RCC 7860 (cell line): ENCODE measurements around the gene CCDC85A.
"Not testable (repeated sequence)": the region's sequence is repeated elsewhere in the genome, so short reads cannot be mapped to it uniquely, and the experiment has no call there.

Experiments used
- DNase-seq: peaks from one replicate; pipeline ENCODE4 v3.0.0-alpha.2; 2015; ENCODE audit warnings: low spot score
- FAIRE-seq: peaks from 2 replicates; lab custom pipeline; 2012; peaks lifted over from hg19 to GRCh38; lab: Jason Lieb, UNC

CCDC85A gene

GRCh38 chr2:56183643-56184499 lies at the start of gene CCDC85A:
CCDC85A (plus strand) TSS chr2:56183990; CDS start chr2:56184625, 635 bp downstream.
- FAIRE-seq (no peak), DNase-seq (peak; percentile 35)

GRCh38 chr2:56134861-56135260 lies 48.9 kb upstream of the CCDC85A start:
- FAIRE-seq, result no peak
- no peak for DNase-seq

- not testable (repeated sequence) for FAIRE-seq, DNase-seq
These were observed 41.2 kb upstream of the CCDC85A start for GRCh38 chr2:56142497-56143061.

DNA sequence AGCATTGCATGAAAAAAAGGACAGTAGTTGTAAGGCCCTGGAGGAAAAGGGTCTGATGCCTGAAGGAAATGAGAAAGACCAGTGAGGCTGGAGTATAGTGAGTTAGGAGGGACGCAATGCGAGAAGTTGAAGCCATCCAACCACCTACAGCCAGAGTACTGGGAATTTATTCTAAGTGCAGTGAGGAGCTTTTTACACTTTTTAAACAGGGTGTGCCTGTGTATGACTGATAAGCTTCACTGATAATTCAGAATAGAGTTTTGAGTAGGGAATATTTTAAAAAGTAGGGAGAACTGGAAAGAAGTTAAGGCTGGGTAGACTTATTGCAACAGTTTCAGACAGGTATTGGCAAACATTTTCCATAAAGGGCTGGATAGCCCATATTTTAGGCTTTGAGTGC lies 35.9 kb upstream of the CCDC85A start:
- no peak for FAIRE-seq
- no peak for DNase-seq

- FAIRE-seq (no peak), DNase-seq (no peak)
These were observed 35.0 kb upstream of the CCDC85A start for GRCh38 chr2:56148825-56149224.

DNA sequence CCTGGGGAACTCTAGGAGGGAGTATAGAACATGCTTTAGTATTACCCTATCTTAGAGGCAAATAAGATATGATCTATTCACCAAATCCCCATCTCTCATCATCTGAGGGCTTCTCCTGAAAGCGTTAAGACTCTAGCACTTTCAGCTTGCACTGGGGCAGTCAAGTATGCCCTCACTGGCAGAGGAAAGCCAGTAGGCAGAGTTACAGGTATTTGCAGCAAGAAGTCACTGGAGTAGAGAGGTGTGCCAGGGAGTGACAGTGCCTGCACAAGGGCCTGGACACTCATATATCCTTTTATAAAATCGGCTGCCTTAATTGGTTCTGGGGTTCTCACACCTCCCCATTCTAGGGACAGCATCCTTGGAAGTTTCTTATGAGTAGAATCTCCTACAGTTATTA lies 31.9 kb upstream of the CCDC85A start:
- DNase-seq, result no peak
- FAIRE-seq, result no peak

GRCh38 chr2:56155188-56155587 lies 28.6 kb upstream of the CCDC85A start:
- DNase-seq (no peak), FAIRE-seq (no peak)

DNA sequence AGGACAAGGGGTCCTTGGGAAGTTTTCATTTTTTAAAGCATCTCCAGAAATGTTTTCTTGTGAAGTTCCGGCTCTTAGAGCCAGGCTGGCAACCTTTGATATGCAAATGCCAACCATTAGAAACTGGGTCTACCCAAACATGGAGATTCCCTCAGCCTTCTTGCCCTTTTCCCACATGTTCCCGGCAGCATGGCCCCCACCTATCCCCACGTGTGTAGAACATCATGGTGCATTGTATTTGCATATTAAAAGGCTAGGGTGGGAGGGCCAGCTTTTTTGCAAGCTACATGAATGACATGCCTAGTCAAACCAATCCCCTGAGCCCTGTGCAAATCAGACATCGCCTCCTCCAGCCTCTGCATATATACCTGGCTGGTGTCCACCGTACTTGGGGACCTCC lies 23.9 kb upstream of the CCDC85A start:
- FAIRE-seq, DNase-seq: not testable (repeated sequence)

- FAIRE-seq (no peak), DNase-seq (no peak)
These were observed 15.9 kb upstream of the CCDC85A start for GRCh38 chr2:56167616-56168562.

- DNase-seq (no peak), FAIRE-seq (no peak)
These were observed 14.3 kb upstream of the CCDC85A start for GRCh38 chr2:56169521-56169920.

DNA sequence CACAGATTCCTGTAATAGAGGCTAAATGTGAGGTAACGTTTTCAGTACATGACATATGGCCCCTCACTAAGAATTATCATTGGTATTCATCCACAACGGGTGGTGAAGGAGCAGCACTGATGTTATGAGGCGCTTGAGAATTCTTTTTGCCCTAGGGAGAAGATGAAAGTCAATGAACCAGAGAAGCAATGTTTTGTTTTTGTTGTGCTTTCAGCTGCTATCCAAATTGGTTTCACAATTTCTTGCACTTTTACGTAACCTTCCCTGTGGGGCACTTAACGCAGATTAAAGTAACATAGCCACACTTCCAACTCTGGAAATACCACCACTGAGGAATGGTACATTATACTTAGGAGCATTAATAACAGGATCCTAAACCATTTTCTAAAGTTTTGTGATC lies 13.3 kb upstream of the CCDC85A start:
- DNase-seq (no peak), FAIRE-seq (no peak)

DNA sequence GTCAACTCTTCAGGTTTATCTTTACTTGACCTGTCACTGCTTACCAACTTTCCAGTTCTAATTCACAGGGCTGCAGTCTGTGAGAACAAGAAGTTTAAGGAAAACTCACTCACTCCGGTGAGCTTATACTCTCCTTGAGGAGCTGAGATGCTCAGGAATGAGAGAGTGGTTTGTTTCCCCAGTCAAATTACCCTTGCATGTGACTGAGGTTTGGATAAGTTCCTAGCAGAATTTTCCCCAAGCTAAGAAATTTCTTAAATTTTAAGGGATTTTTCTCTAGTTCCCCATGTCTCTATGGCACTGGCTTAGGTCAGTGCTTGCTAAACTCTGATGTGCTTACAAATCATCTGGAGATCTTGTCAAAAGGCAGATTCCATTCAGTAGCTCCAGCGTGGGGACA lies 12.8 kb upstream of the CCDC85A start:
- FAIRE-seq, result no peak
- no peak for DNase-seq

GRCh38 chr2:56175779-56176178 lies 8.0 kb upstream of the CCDC85A start:
- FAIRE-seq (no peak), DNase-seq (no peak)

GRCh38 chr2:56177420-56178220 lies 6.2 kb upstream of the CCDC85A start:
- FAIRE-seq (no peak), DNase-seq (no peak)

DNA sequence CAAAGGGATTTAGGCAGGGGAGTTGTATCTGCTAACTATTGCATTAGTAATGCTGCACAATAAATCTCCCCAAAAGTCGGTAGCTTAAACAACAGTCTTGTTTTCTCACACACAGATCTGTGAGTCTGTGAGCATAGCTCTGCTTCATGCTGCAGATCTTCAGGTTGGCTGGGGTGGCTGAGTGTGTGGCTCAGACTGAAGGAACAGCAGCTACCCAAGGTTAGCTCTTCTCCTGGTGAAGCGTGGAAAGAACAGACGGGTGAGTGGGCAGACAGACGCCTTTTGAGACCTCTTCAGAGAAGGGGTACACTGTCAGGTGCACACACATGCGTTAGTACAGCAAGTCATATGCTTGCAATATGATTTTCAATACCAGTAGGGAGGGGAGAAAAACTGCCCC lies 3.9 kb upstream of the CCDC85A start:
- FAIRE-seq, result no peak

DNA sequence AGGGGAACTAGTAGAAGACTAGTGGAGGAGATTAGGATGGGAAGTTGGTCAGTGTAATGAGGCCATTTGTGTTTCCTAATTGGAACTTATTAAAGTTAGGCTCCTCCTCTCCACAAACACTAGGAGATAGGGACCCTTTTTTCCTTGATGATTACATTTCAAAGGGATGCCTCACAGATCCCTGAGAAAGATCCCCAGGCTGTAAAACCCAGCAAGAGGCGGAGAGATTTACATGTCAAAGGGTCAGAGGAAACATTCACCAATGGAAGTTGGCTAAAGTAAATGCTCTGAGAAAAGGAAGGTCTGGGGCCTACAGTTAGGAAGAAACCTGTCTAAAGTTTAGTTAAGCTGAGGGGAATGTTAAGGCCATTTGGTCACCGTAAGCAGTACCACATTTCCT lies 1.4 kb upstream of the CCDC85A start:
- FAIRE-seq (no peak), DNase-seq (no peak)

More for the DNA sequence above, 3.9 kb upstream of the CCDC85A start:
- DNase-seq, result no peak

DNA sequence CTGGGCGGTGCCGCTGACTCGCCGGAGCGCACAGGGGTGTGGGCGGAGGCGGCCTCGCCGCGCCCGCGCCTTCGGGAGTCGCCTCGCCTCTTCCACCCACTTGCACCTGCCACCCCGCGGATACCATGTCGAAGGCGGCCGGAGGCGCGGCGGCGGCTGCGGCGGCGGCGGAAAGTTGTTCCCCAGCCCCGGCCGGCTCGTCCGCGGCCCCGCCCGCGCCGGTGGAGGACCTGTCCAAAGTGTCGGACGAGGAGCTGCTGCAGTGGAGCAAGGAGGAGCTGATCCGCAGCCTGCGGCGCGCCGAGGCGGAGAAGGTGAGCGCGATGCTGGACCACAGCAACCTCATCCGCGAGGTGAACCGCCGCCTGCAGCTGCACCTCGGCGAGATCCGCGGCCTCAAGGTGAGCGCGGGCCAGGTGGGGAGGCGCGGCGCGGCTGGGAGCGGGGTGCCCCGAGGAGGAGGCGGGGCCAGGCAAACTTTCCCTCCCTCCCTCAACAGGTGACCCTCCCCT lies 766 bp downstream of the CCDC85A start:
- DNase-seq (no peak), FAIRE-seq (no peak)

DNA sequence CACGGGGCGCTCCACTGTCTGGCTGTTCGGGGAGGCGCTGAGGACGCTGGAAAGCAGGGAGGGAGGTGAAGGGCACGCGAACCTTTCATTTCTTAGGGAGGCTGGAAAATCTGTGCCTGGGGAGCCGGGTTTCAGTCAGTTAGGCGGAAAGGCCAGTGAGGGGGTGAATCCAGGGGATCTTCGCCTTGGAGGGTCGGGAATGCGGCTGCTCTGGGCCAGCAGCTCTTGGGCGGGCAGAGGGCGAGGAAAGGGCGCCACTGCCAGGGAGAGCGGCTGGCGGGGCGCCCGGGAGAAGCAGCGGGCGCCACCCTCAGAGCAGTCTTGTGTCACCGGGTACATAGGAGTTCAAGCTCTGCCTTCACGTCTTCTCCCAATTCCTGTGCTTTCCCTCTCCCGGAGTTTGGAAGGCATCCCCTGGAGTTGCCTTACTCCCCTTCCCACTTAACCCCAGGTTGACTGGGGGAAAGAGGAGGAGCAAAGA lies 1.4 kb downstream of the CCDC85A start:
- FAIRE-seq, result no peak
- no peak for DNase-seq

- FAIRE-seq (no peak), DNase-seq (no peak)
These were observed 1.8 kb downstream of the CCDC85A start for GRCh38 chr2:56185582-56186046.

- DNase-seq, result peak; percentile 18
- no peak for FAIRE-seq
These were observed 7.8 kb downstream of the CCDC85A start for GRCh38 chr2:56191617-56192016.
